ENCODE results near the gene HNRNPUL2.

The HNRNPUL2 gene

GRCh38 chr11:62687508-62688396 is 39.5 kb downstream of the HNRNPUL2 start:
- no peak for DNase-seq (ENCODE audit: low read depth)
- no peak overlapping the region for H3K4me3 ChIP-seq (ENCODE audit: low read length)
- no peak for TF ChIP-seq CTCF (IDR thresholded peaks at IDR 0.05; ENCODE audit: insufficient read depth, low read depth, low read length, missing control alignments)

GRCh38 chr11:62682518-62682917 is 44.7 kb downstream of the HNRNPUL2 start:
- no peak for DNase-seq (ENCODE audit: low read depth)
- H3K4me3 ChIP-seq (ENCODE audit: low read length), result no peak overlapping the region
- no peak for TF ChIP-seq CTCF (IDR thresholded peaks at IDR 0.05; ENCODE audit: insufficient read depth, low read depth, low read length, missing control alignments)

DNA sequence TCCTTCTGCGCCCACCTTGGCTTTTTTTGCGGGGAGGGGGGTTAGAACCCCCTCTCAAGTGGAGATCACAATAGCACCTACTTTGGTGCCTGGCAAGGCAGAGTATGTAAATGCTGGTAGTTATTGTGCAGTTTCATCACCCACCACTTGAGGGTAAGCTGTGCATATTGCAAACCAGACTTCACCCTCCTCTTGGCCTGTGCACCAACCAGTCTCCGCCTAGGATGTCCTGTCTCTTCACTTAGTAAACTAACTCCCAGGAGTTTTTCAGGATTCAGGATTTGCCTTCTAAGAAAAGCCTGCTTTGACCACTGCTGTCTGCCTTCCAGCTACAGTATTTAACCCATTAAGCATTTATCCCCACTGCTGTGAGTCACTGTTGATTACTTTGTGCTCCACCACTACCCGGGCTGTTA is 46.4 kb downstream of the HNRNPUL2 start:
- peak; percentile 79 for TF ChIP-seq CTCF (IDR thresholded peaks at IDR 0.05; ENCODE audit: insufficient read depth, low read depth, low read length, missing control alignments)
- peak; percentile 81 for DNase-seq (ENCODE audit: low read depth)
- H3K4me3 ChIP-seq (ENCODE audit: low read length), result no peak overlapping the region

DNA sequence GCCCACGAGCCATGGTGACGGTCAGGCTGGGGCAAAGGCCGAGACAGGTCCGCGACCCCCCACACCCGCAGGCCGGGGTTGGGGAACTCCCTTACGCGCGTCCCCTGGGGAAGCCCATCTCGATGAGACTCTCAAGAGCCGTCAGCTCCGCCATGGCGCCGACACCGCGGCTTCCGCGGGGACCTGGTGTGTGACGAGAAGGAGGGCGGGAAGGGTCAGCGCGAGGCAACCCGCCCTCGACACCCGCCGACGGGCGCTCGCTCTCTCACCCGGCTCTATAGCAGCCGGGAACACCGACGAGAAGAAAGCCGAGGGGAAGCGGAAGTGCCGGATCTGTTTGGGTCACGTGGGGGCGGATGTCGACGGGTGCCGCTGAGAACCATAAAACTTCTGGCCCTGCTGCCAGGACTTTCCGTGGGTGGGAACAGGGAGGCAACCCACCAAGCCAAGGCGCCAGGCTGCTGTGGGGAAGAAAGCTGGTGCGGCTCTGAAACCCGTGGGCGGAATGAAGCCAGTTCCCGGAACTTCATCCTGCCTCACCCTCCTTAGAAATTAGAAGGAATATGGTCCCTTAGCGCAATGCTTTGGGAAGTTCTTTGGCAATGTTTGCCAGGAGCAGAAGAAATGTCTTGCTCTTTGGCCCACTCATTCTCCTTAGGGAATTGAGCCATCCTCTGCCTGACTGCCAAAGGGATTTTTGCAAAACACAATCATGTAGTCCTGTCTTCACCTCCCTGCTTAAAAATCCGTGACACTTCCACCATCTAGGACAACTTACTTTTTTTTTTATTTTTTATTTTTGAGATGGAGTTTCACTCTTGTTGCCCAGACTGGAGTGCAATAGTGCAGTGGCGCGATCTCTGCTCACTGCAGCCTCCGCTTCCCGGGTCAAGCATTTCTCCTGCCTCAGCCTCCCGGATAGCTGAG is 48.2 kb downstream of the HNRNPUL2 start, which contains the start of gene UBXN1:
UBXN1 (minus strand) TSS at position 304 of the 927 bp plus-strand sequence; CDS start at position 154, 150 bp downstream.
- DNase-seq (ENCODE audit: low read depth), result peak; percentile 89
- peak within 1 kb of the TSS; percentile 92 for H3K4me3 ChIP-seq (ENCODE audit: low read length)
- no peak for TF ChIP-seq CTCF (IDR thresholded peaks at IDR 0.05; ENCODE audit: insufficient read depth, low read depth, low read length, missing control alignments)

DNA sequence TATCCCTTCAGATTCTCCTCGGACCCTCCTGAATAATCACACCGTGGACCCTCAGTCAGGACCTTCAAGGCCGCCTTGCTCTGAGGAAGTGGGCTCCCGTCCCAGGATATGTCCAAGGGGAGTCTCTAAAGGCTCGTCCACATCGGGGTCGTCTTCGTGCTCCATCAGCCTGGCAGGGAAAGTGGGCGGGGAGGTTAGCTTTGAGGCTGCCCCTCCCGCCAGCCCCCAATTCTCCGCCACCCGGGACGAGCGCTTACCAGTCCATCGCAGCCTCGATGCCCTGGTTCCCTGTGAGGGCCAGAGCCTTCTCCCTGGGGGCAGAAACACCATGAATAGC is 48.9 kb downstream of the HNRNPUL2 start:
- DNase-seq (ENCODE audit: low read depth), result no peak
- TF ChIP-seq CTCF (IDR thresholded peaks at IDR 0.05; ENCODE audit: insufficient read depth, low read depth, low read length, missing control alignments), result no peak
- H3K4me3 ChIP-seq (ENCODE audit: low read length), result peak overlapping the region; percentile 92

GRCh38 chr11:62677714-62678113 is 49.5 kb downstream of the HNRNPUL2 start:
- no peak for TF ChIP-seq CTCF (IDR thresholded peaks at IDR 0.05; ENCODE audit: insufficient read depth, low read depth, low read length, missing control alignments)
- DNase-seq (ENCODE audit: low read depth), result no peak
- H3K4me3 ChIP-seq (ENCODE audit: low read length), result peak overlapping the region; percentile 92
